Adrenal gland (tissue), 5 donors: ENCODE measurements around the gene TCERG1.

Experiments
- CTCF ChIP-seq, 6 experiments: fragments of 450-650 bp in 4 of 6; fragments of 200-600 bp in 2 of 6; sonication (generic) in 1 of 6; IDR thresholded peaks; 1 replicate in 5 of 6; 2 replicates in 1 of 6; pipeline versions ENCODE4 v1.5.1 to v1.8.0; 2016 to 2021; ENCODE audit warnings: antibody characterized with exemption in 6 of 6, mild to moderate bottlenecking in 2 of 6, moderate library complexity in 1 of 6
- POLR2A ChIP-seq, 2 donors: fragments of 450-650 bp; IDR thresholded peaks; one replicate each; pipeline ENCODE4 v1.6.1; 2017; ENCODE audit warnings: antibody characterized with exemption in 2 of 2, mild to moderate bottlenecking in 2 of 2, moderate library complexity in 1 of 2
- donor health status: DM: no; HTN: no; CAD: no.

- TF ChIP-seq CTCF (IDR thresholded peaks at IDR 0.05) (no peak), POLR2A (IDR thresholded peaks at IDR 0.05) (no peak)
Measured at GRCh38 chr5:146463446-146463845, 16.3 kb downstream of the TCERG1 start.
